NCI-H2196 treated with DMSO at 0.1 percent for 48 hours (cell line): Measurements from ENCODE around the gene CRABP2.
A peak's percentile ranks its signal among the peaks of the same experiment; 100 is the strongest.

ENCODE experiments used
- DNase-seq: peaks from one replicate; lab custom pipeline; 2025; ENCODE audit not compliant: unreplicated experiment; lab: John Stamatoyannopoulos, UW

CRABP2 gene

GRCh38 chr1:156670359-156670758, 35.0 kb downstream of the CRABP2 start:
- no peak for DNase-seq

DNA sequence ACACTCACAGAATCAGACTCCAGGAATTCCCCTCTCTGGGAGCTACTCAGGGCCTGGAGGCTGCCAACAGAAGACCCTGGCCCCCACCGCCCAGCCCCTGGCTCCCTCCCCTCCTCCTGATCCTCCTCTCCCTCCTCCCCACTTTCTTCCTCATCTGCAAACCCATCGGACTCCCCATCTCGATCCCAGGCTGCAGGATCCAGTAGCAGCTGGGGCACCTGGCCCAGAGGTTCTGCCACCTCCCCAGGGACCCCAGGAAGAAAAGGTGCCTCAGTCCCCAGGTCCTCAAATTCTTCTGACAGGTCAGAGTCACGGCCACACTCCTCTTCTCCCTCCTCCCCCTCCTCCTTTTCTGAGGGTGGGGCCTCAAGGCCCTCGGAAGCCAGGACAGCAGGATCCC, 35.6 kb downstream of the CRABP2 start:
- DNase-seq: no peak

GRCh38 chr1:156668801-156669637, 36.4 kb downstream of the CRABP2 start:
- DNase-seq: no peak

- DNase-seq: no peak
These were observed 37.2 kb downstream of the CRABP2 start for GRCh38 chr1:156667968-156668709.

GRCh38 chr1:156667610-156667967, 37.8 kb downstream of the CRABP2 start:
- no peak for DNase-seq

GRCh38 chr1:156666862-156667609, 38.3 kb downstream of the CRABP2 start:
- DNase-seq: no peak

DNA sequence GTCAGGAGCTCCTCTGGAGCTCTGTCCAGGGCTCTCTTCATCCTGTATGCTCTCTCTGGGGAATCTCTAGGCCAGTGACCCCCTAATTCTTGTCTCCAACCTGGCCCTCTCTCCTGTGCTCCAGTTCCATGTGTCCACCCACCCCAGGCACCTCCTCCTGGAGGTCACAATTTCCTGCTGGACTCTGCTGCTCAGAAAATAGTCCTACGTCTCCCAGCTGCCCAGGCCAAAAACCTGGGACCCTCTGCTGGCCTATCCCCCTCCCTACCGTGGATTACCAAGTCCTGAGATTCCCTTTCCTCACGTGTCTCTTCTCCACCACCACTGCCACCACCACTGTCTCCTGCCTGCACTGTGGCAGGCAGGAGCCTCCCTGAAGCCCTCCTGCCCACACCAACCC, 39.8 kb downstream of the CRABP2 start:
- no peak for DNase-seq

GRCh38 chr1:156664767-156665411, 40.5 kb downstream of the CRABP2 start:
- no peak for DNase-seq

DNA sequence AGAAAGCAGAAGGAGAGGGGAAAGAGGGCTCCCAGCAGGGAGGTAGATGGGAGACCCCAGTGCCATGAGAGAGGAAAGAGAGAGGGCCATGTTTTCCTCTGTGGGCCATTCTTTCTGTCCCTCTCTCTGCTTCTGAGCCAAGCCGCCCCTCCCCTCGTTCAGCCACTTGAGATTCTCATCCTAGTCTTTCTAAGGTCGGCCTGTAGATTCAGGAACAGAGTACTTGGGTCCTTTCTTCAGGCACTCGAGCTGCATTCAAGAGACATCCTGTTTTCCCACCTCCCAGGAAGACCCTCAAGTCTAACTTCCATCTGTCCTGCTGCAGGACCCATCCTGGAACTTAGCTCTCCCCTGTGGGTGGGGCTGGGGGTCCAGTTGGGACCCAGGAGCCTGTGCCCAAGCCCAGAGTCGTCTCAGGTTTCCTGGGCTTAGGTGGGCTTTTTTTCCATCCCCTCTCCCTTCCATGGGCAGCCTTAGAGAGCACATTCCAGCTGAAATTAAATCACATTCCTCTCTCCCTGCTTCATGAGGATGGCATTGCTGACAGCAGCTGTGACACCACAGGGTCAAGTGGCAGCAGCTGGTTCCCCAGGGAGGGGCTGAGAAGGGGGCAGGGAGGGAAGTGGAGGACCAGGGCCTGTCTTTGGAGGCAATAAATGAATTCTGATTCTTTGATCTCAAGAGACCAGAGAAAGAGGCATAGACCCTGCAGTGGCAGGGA, 41.2 kb downstream of the CRABP2 start:
- peak; percentile 40 for DNase-seq

GRCh38 chr1:156663178-156663577, 42.2 kb downstream of the CRABP2 start:
- no peak for DNase-seq

DNA sequence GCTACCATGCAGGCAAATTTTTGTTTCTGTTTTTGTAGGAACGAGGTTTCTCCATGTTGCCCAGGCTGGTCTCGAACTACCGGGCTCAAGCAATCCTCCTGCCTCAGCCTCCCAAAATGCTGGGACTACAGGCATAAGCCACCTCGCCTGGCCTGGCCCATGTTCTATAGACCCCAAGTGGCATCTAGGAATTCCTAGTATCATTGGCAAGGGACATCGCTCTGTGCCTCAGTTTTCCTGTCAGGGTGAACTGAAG, 42.7 kb downstream of the CRABP2 start:
- no peak for DNase-seq

- DNase-seq: no peak
These were observed 43.2 kb downstream of the CRABP2 start for GRCh38 chr1:156662005-156662799.

DNA sequence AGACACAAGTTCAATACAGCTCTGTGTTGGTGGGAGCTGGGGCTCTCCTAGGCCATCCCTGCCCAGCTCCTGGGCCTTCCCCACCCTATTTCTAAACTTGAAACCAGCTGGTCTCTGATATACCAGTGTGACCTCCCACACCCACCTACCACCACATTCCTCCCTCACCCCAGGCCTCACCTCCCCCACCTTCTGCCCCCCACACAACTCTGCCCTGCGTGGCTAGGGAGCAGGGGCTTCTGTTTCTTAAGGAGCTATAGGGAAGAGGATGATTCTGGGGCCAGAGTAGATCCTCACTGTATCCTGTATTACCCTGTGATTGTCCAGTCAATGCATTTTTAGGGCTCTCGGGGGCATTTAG, 44.7 kb downstream of the CRABP2 start:
- no peak for DNase-seq

GRCh38 chr1:156659988-156660751, 45.2 kb downstream of the CRABP2 start:
- peak; percentile 95 for DNase-seq

DNA sequence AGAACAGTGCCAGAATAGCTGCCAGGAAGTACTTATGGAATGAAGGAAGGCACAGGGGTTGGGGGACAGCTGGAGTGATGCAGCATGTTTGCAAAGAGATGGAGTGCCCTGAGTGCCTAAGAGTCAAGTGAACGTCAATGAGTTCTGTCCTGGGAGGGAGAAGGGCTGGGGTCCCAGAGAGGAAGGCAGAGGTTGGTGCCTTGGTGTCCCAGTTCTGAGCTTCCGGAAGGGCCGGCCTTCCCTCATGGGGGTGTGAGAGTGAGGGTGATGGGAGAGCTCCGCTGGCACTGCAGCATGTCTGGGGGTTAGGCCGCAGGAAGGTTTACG, 45.8 kb downstream of the CRABP2 start:
- no peak for DNase-seq

- no peak for DNase-seq
These were observed 46.3 kb downstream of the CRABP2 start for GRCh38 chr1:156658945-156659574.

DNA sequence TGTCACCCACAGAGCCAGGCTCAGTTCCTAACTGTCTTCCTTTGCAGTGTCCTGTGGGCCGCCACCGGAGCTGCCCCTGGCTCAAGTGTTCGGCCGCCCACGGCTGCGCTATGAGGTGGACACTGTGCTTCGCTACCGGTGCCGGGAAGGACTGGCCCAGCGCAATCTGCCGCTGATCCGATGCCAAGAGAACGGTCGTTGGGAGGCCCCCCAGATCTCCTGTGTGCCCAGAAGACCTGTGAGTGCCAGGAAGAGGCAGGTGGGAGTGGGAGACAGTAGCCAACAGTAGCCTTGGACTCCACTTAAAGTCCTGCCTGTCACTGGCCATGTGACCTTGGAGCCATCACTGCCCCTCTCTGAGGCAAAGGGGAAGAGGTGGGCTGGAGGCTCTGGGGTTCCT, 46.9 kb downstream of the CRABP2 start:
- DNase-seq: no peak

- no peak for DNase-seq
These were observed 47.6 kb downstream of the CRABP2 start for GRCh38 chr1:156657741-156658319.
